Activated B cell treated with CpG ODN at 0.5 μM for 24 hours (primary cell): ENCODE results near the gene OSBPL1A. TPM values are rescaled to one million over a fixed set of nuclear protein-coding genes. Genes with fewer than 3 reads are reported as not detected.

Source experiments
- ATAC-seq: fragments of 200-7000 bp; cut with Tn5 transposase; one replicate; pipeline ENCODE4 v1.10.0; 2021; ENCODE audit warnings: low read depth, mild to moderate bottlenecking, moderate library complexity
- CTCF ChIA-PET: fragments of 350-600 bp; sonication (Branson Sonifier 250); formaldehyde crosslinking; loops from one replicate; lab custom pipeline; 2021; ENCODE audit warnings: antibody characterized with exemption; lab: Charles Lee
- POLR2A ChIA-PET: fragments of 350-600 bp; sonication (Branson Sonifier 250); formaldehyde crosslinking; loops from one replicate; lab custom pipeline; 2021; ENCODE audit warnings: antibody characterized with exemption; lab: Charles Lee
- DNase-seq: peaks from one replicate; pipeline ENCODE4 v3.0.0; 2022
- H3K27ac Mint-ChIP-seq: one replicate; pipeline ENCODE4 v1.8.0; 2020; ENCODE audit warnings: mixed read lengths
- H3K27me3 Mint-ChIP-seq: one replicate; pipeline ENCODE4 v1.8.0; 2021; ENCODE audit warnings: mixed read lengths
- H3K36me3 Mint-ChIP-seq: one replicate; pipeline ENCODE4 v1.8.0; 2021; ENCODE audit warnings: low read depth, mixed read lengths
- H3K4me1 Mint-ChIP-seq: one replicate; pipeline ENCODE4 v1.8.0; 2021; ENCODE audit warnings: mixed read lengths
- H3K4me3 Mint-ChIP-seq: one replicate; pipeline ENCODE4 v1.8.0; 2020; ENCODE audit warnings: mild to moderate bottlenecking, mixed read lengths
- H3K9me3 Mint-ChIP-seq: one replicate; pipeline ENCODE4 v1.8.0; 2020; ENCODE audit warnings: mixed read lengths
- CTCF ChIP-seq: fragments of 200-600 bp; IDR thresholded peaks from one replicate; pipeline ENCODE4 v1.8.0; 2022; ENCODE audit warnings: antibody characterized with exemption, mild to moderate bottlenecking
- intact Hi-C: fragments of 100-400 bp; cut with micrococcal nuclease; formaldehyde crosslinking; loops from one replicate; pipeline ENCODE4 v1.15.1; 2024
- total RNA-seq: library from RNA; stranded (reverse); gene quantifications from 2 replicates; pipeline ENCODE4 v1.2.3, GENCODE V29; 2022

OSBPL1A gene
- total RNA-seq, 1 donor from 2014 or later: 0.80 TPM

DNA sequence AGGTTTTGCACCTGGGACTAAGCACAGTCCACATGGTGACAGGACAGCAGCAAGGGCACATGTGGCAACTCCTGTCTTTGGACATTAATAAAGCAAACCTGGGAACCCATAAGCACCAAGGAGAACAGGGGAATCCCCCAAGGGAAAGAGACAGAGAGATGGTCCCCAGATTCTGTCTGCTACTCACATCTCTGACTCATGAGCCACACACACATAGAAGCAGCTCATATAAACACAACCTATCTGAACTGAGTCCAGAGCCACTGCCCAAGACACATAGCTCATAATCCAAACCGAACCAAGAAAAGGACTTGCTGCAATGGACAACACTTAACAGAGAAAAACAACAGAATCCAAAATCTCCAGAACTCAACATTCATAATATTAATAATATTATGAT is 82.5 kb downstream of the OSBPL1A start:
- no peak for ATAC-seq

GRCh38 chr18:24306201-24306600 is 91.4 kb downstream of the OSBPL1A start:
- peaks cover 5% of the 10 kb centered on the region for H3K27me3 Mint-ChIP-seq
- ChIA-PET POLR2A (no interaction called here), CTCF (no interaction called here)
- H3K4me1 Mint-ChIP-seq: no peaks in the 10 kb centered on the region
- DNase-seq (no peak), ATAC-seq (no peak)
- H3K4me3 Mint-ChIP-seq: no peak overlapping the region
- H3K9me3 Mint-ChIP-seq: peaks cover 2% of the 10 kb centered on the region
- H3K36me3 Mint-ChIP-seq: no peaks in the 10 kb centered on the region
- intact Hi-C loops: no loop called here
- TF ChIP-seq CTCF: no peak
- no peak overlapping the region for H3K27ac Mint-ChIP-seq

More for the DNA sequence above, 82.5 kb downstream of the OSBPL1A start:
- CTCF ChIA-PET: no interaction called here
- no peak for DNase-seq
- Mint-ChIP-seq H3K27ac (no peak overlapping the region), H3K36me3 (no peaks in the 10 kb centered on the region), H3K27me3 (peaks cover 2% of the 10 kb centered on the region), H3K4me3 (no peak overlapping the region), H3K4me1 (no peaks in the 10 kb centered on the region), H3K9me3 (no peaks in the 10 kb centered on the region)
- intact Hi-C loops: no loop called here
- POLR2A ChIA-PET: no interaction called here
- no peak for TF ChIP-seq CTCF

GRCh38 chr18:24300703-24301102 is 96.9 kb downstream of the OSBPL1A start:
- no peak overlapping the region for H3K4me3 Mint-ChIP-seq

DNA sequence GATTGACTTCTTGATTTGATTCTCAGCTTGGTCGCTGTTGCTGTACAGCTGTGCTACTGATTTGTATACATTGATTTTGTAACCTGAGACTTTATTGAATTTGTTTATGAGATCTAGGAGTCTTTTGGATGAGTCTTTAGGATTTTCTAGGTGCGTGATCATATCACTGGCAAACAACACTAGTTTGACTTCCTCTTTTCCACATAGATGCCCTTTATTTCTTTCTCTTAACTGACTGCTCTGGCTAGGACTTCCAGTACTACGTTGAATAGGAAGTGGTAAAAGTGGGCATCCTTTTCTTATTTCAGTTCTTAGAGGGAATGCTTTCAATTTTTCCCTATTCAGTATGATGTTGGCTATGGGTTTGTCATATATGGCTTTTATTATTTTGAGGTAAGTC is 101.3 kb downstream of the OSBPL1A start:
- CTCF ChIA-PET: no interaction called here
- POLR2A ChIA-PET: no interaction called here
- no peak overlapping the region for H3K27ac Mint-ChIP-seq
- H3K27me3 Mint-ChIP-seq: peaks cover 7% of the 10 kb centered on the region
- no peak overlapping the region for H3K4me3 Mint-ChIP-seq
- no peak for TF ChIP-seq CTCF
- H3K4me1 Mint-ChIP-seq: no peaks in the 10 kb centered on the region
- ATAC-seq: no peak
- peaks cover 4% of the 10 kb centered on the region for H3K9me3 Mint-ChIP-seq
- intact Hi-C loops: no loop called here
- DNase-seq: no peak
- no peaks in the 10 kb centered on the region for H3K36me3 Mint-ChIP-seq

More at GRCh38 chr18:24300703-24301102, 96.9 kb downstream of the OSBPL1A start:
- intact Hi-C loops: no loop called here
- no peaks in the 10 kb centered on the region for H3K36me3 Mint-ChIP-seq
- no peaks in the 10 kb centered on the region for H3K4me1 Mint-ChIP-seq
- no peak overlapping the region for H3K27ac Mint-ChIP-seq
- peaks cover 7% of the 10 kb centered on the region for H3K27me3 Mint-ChIP-seq
- TF ChIP-seq CTCF: no peak
- CTCF ChIA-PET: no interaction called here
- ATAC-seq (no peak), DNase-seq (no peak)
- H3K9me3 Mint-ChIP-seq: peaks cover 2% of the 10 kb centered on the region
- POLR2A ChIA-PET: no interaction called here

- no peak overlapping the region for H3K4me3 Mint-ChIP-seq
- H3K9me3 Mint-ChIP-seq: peaks cover 4% of the 10 kb centered on the region
- ChIA-PET POLR2A (no interaction called here), CTCF (no interaction called here)
- no peaks in the 10 kb centered on the region for H3K4me1 Mint-ChIP-seq
- peaks cover 2% of the 10 kb centered on the region for H3K27me3 Mint-ChIP-seq
- TF ChIP-seq CTCF: no peak
- ATAC-seq (no peak), DNase-seq (no peak)
- intact Hi-C loops: no loop called here
- H3K27ac Mint-ChIP-seq: no peak overlapping the region
- no peaks in the 10 kb centered on the region for H3K36me3 Mint-ChIP-seq
Observed at GRCh38 chr18:24293254-24293653, 104.4 kb downstream of the OSBPL1A start.
